ENCODE data around the gene HTD2.

DNA sequence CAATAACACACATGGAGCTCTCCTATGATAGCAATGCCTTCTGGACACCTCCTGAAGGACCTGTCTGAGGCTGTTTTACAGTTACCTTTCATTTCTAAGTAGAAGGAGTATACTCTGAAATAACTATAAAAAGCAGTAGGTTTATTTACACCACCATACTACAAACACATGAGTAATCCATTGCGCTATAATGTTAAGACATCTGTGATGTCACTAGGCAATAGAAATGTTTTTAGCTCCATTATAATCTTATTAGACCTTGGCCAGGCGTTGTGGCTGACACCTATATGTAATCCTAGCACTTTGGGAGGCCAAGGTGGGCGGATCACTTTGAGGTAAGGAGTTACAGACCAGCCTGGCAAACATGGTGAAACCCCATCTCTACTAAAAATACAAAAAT lies 51.1 kb downstream of the HTD2 start:
- TF ChIP-seq, protein P1, sequence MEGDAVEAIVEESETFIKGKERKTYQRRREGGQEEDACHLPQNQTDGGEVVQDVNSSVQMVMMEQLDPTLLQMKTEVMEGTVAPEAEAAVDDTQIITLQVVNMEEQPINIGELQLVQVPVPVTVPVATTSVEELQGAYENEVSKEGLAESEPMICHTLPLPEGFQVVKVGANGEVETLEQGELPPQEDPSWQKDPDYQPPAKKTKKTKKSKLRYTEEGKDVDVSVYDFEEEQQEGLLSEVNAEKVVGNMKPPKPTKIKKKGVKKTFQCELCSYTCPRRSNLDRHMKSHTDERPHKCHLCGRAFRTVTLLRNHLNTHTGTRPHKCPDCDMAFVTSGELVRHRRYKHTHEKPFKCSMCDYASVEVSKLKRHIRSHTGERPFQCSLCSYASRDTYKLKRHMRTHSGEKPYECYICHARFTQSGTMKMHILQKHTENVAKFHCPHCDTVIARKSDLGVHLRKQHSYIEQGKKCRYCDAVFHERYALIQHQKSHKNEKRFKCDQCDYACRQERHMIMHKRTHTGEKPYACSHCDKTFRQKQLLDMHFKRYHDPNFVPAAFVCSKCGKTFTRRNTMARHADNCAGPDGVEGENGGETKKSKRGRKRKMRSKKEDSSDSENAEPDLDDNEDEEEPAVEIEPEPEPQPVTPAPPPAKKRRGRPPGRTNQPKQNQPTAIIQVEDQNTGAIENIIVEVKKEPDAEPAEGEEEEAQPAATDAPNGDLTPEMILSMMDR (IDR thresholded peaks at IDR 0.05): no peak
- no peak for TF ChIP-seq POLR2A (IDR thresholded peaks at IDR 0.05)
